Heart right ventricle (tissue), 16 donors: ENCODE data around the gene RNF111. TPM values are rescaled to one million over a fixed set of nuclear protein-coding genes. Genes with fewer than 3 reads are reported as not detected.

Experiments
- ATAC-seq, 8 donors: fragments of 200-7000 bp; cut with Tn5 transposase; one replicate each; pipeline ENCODE4 v1.9.1; 2020; ENCODE audit warnings: mild to moderate bottlenecking in 8 of 8, moderate library complexity in 8 of 8, moderate number of reproducible peaks in 1 of 8
- DNase-seq, 2 donors: peaks; one replicate each; pipeline ENCODE4 v3.0.0-alpha.2; 2020
- H3K27ac ChIP-seq, 10 donors: fragments of 200-600 bp; sonication (generic) in 2 of 10; one replicate each; pipeline versions ENCODE4 v1.5.0 to v1.8.0; 2020 to 2022; ENCODE audit warnings: mild to moderate bottlenecking in 3 of 10
- H3K27me3 ChIP-seq, 7 donors: fragments of 200-600 bp; one replicate each; pipeline ENCODE4 v1.8.0; 2021 to 2022; ENCODE audit warnings: mild to moderate bottlenecking in 2 of 7
- H3K36me3 ChIP-seq, 9 donors: fragments of 200-600 bp; sonication (generic) in 1 of 9; one replicate each; pipeline versions ENCODE4 v1.5.0 to v1.8.0; 2020 to 2022; ENCODE audit warnings: mild to moderate bottlenecking in 2 of 9
- H3K4me1 ChIP-seq, 9 donors: fragments of 200-600 bp; sonication (generic) in 1 of 9; one replicate each; pipeline versions ENCODE4 v1.5.0 to v1.8.0; 2020 to 2022; ENCODE audit warnings: mild to moderate bottlenecking in 4 of 9
- H3K4me3 ChIP-seq, 10 donors: fragments of 200-600 bp; sonication (generic) in 2 of 10; one replicate each; pipeline versions ENCODE4 v1.5.0 to v1.8.0; 2020 to 2022; ENCODE audit warnings: mild to moderate bottlenecking in 7 of 10, moderate library complexity in 2 of 10
- H3K9me3 ChIP-seq, 11 donors: fragments of 200-600 bp in 10 of 11; sonication (generic) in 2 of 11; one replicate each; pipeline versions ENCODE4 v1.5.0 to v1.8.0; 2013 to 2022; ENCODE audit warnings: mild to moderate bottlenecking in 2 of 11, control low read depth in 1 of 11, moderate library complexity in 1 of 11
- WGBS, 2 donors: extraction: QIAGEN DNeasy Blood & Tissue Kit; methylation state at CpG; one replicate each; pipeline ENCODE4 v1.1.7; 2013; ENCODE audit warnings: inconsistent platforms in 1 of 2; 5-methylcytosine and 5-hydroxymethylcytosine counted together
- intact Hi-C, 10 donors: fragments of 100-400 bp; cut with DNase I; formaldehyde crosslinking; loops; one replicate each; pipeline versions ENCODE4 v1.11.1 to v1.14.2; 2022
- polyA plus RNA-seq, 2 donors: library from polyadenylated mRNA; stranded (reverse); fragments of 200-250 nt; gene quantifications; one replicate each; pipeline ENCODE4 v1.2.3, GENCODE V29; 2013
- total RNA-seq, 10 donors: library from RNA; stranded (reverse); fragmentation: NEBNext Ultra II Directional in 3 of 10; extraction: Animal tissue kit (Norgen Biotek cat#: 25700) in 3 of 10; gene quantifications; one replicate each; pipeline versions ENCODE4 v1.2.1 to v1.2.4, GENCODE V29; 2021 to 2023
- TF ChIP-seq, protein P1 (sequence below), 9 donors: fragments of 200-600 bp; sonication (generic) in 2 of 9; IDR thresholded peaks; one replicate each; pipeline versions ENCODE4 v1.5.0 to v1.8.0; 2021 to 2022; ENCODE audit warnings: antibody characterized with exemption in 9 of 9, mild to moderate bottlenecking in 5 of 9, moderate library complexity in 1 of 9
- donor health status: Arrhythmogenic right ventricular cardiomyopathy.
- donor health status: ischemic (EF 13 %, LVEDD 7.1; RV severe dilation, severe dysfunction).
- donor health status: healthy with polysubstance abuse.
- donor health status: DM: no; HTN: yes; CAD: no.
- donor health status: DM: no; HTN: no; CAD: no.
- donor health status: ischemic (EF 25% LVEDD 6.9; RV normal size, moderate dysfunction).
- donor health status: ischemic (EF 25% LVEDD 5.7; RV mildly dilated, moderate dysfunction).
- donor health status: healthy.
- donor health status: DM: yes; HTN: yes; CAD: no.
- donor health status: Ischemic cardiomyopathy.
- donor health status: ischemic (EF 35%, LVEDD 5.7; RV mildly dilated, moderate dysfunction).
- donor health status: nonischemic (EF 11% LVEDD 7.7; RV severe dilation, severe dysfunction).
- donor health status: DM: yes; HTN: yes; CAD: no.
- donor health status: PGD.
- donor health status: ischemic (EF 29% LVEDD 5.4; RV normal size, mild dysfunction).
- donor health status: nonischemic (EF 23%, LVEDD 6.1; RV moderate dilation, normal function).

RNF111 gene
- total and polyA plus RNA-seq, 12 donors, result 6.0 to 28.7 (median 23.5) TPM

- TF ChIP-seq, protein P1, sequence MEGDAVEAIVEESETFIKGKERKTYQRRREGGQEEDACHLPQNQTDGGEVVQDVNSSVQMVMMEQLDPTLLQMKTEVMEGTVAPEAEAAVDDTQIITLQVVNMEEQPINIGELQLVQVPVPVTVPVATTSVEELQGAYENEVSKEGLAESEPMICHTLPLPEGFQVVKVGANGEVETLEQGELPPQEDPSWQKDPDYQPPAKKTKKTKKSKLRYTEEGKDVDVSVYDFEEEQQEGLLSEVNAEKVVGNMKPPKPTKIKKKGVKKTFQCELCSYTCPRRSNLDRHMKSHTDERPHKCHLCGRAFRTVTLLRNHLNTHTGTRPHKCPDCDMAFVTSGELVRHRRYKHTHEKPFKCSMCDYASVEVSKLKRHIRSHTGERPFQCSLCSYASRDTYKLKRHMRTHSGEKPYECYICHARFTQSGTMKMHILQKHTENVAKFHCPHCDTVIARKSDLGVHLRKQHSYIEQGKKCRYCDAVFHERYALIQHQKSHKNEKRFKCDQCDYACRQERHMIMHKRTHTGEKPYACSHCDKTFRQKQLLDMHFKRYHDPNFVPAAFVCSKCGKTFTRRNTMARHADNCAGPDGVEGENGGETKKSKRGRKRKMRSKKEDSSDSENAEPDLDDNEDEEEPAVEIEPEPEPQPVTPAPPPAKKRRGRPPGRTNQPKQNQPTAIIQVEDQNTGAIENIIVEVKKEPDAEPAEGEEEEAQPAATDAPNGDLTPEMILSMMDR (IDR thresholded peaks at IDR 0.05), result no peak
- Histone ChIP-seq H3K9me3 (peaks cover 0 to 10% (median 0%) of the 10 kb centered on the region in 11 donors), H3K4me3 (no peak overlapping the region), H3K27me3 (no peaks in the 10 kb centered on the region), H3K36me3 (peaks cover 0 to 97% (median 34%) of the 10 kb centered on the region in 9 donors), H3K4me1 (no peaks in the 10 kb centered on the region), H3K27ac (no peak overlapping the region)
- no peak for ATAC-seq
- no peak for DNase-seq
- WGBS, 2 donors, result 85 to 91% methylated on average over 1 of the region's 1 CpG
- intact Hi-C loops, result no loop called here
Measured at GRCh38 chr15:59069430-59069829, 82.0 kb downstream of the RNF111 start.

GRCh38 chr15:59074607-59075006, 87.1 kb downstream of the RNF111 start:
- DNase-seq, result no peak
- 94 to 100% methylated on average over 1 of the region's 1 CpG for WGBS, 2 donors
- peaks cover 0 to 10% (median 0%) of the 10 kb centered on the region in 11 donors for H3K9me3 ChIP-seq
- H3K27me3 ChIP-seq, result no peaks in the 10 kb centered on the region
- H3K36me3 ChIP-seq, result peaks cover 0 to 92% (median 17%) of the 10 kb centered on the region in 9 donors
- no peak overlapping the region for H3K4me3 ChIP-seq
- no peak overlapping the region for H3K27ac ChIP-seq
- ATAC-seq, result no peak
- H3K4me1 ChIP-seq, result no peaks in the 10 kb centered on the region
- intact Hi-C loops, result no loop called here
- TF ChIP-seq, protein P1 (IDR thresholded peaks at IDR 0.05), result no peak

GRCh38 chr15:59087731-59088130, 100.3 kb downstream of the RNF111 start:
- H3K36me3 ChIP-seq, result peaks cover 0 to 100% (median 49%) of the 10 kb centered on the region in 9 donors
- no peak overlapping the region for H3K4me3 ChIP-seq
- H3K27ac ChIP-seq, result no peak overlapping the region
- no peaks in the 10 kb centered on the region for H3K27me3 ChIP-seq
- ATAC-seq (no peak), DNase-seq (no peak)
- H3K9me3 ChIP-seq, result no peaks in the 10 kb centered on the region
- intact Hi-C loops, result no loop called here
- TF ChIP-seq, protein P1 (IDR thresholded peaks at IDR 0.05), result no peak
- 94 to 96% methylated on average over 2 of the region's 2 CpGs for WGBS, 2 donors
- peaks cover 0 to 4% (median 0%) of the 10 kb centered on the region in 9 donors for H3K4me1 ChIP-seq

DNA sequence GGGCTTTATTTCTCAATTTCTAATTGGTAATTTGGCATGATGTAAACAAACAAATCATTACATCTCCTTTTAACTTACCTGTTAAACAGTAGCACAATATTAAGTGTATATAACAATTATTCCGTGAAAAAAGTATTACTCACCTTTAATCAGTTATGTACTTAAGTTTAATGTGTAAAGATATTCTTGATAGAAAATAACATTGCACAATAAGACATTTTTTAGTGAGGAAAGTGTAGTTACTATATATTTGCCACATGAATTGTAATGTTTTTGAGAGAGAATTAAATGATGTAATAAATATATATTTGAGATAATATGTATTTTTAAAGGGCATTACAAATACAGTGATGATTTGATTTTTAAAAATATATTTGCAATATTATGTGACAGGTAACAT, 106.6 kb downstream of the RNF111 start:
- Histone ChIP-seq H3K4me1 (no peaks in the 10 kb centered on the region), H3K27ac (no peak overlapping the region), H3K9me3 (no peaks in the 10 kb centered on the region), H3K36me3 (peaks cover 0 to 99% (median 56%) of the 10 kb centered on the region in 9 donors), H3K27me3 (no peaks in the 10 kb centered on the region), H3K4me3 (no peak overlapping the region)
- DNase-seq (no peak), ATAC-seq (no peak)
- WGBS, 2 donors, result 98 to 99% methylated on average over 1 of the region's 1 CpG
- TF ChIP-seq, protein P1 (IDR thresholded peaks at IDR 0.05), result no peak
- intact Hi-C loops, result no loop called here
